PFSK-1 (cell line): ENCODE results near the gene TWIST1.

Experiments used
- FOXP2 ChIP-seq: optimal IDR thresholded peaks from 2 replicates; pipeline ENCODE3; 2011; ENCODE audit warnings: borderline replicate concordance, control low read depth, inconsistent platforms; ENCODE audit not compliant: insufficient read depth; ENCODE audit errors: extremely low read length, extremely low read depth
- POLR2AphosphoS5 ChIP-seq: IDR thresholded peaks from 2 replicates; pipeline ENCODE4 v1.6.1; 2012; ENCODE audit warnings: low read depth, mild to moderate bottlenecking, control low read depth, low read length, moderate library complexity
- SIN3A ChIP-seq: IDR thresholded peaks from 2 replicates; pipeline ENCODE4 v1.6.1; 2012; ENCODE audit warnings: mild to moderate bottlenecking, low read length, moderate library complexity, borderline replicate concordance; ENCODE audit not compliant: insufficient read depth
- TAF1 ChIP-seq: IDR thresholded peaks from 2 replicates; pipeline ENCODE4 v1.6.1; 2012; ENCODE audit warnings: low read length, control low read depth, borderline replicate concordance; ENCODE audit not compliant: insufficient read depth
- TF ChIP-seq, protein P1 (sequence below), 2 experiments: IDR thresholded peaks; 2 replicates each; pipeline versions ENCODE4 v1.6.1 to v1.8.0; 2011 to 2012; ENCODE audit warnings: low read depth in 2 of 2, low read length in 2 of 2, control low read depth in 1 of 2, inconsistent platforms in 1 of 2, mild to moderate bottlenecking in 1 of 2, moderate library complexity in 1 of 2; ENCODE audit not compliant: insufficient read depth in 1 of 2

Gene TWIST1

DNA sequence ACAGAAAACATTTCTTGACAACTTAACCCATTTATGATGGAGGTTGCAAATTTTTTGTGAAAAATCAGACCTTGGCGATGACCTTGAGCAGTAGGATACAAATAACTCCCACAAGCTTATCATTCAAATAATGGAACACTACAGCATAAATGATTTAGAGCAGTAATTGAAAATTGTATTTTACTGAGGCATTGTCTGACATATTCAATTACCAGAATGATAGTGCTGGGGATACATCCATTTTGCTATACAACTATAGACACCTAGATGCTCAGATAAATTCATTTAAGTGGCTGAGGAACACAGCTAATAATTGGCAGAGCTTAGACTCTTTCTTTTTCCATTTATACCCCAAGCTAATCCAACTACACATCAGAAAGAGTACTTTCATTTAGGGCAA is 18.9 kb downstream of the TWIST1 start:
- TF ChIP-seq, protein P1, sequence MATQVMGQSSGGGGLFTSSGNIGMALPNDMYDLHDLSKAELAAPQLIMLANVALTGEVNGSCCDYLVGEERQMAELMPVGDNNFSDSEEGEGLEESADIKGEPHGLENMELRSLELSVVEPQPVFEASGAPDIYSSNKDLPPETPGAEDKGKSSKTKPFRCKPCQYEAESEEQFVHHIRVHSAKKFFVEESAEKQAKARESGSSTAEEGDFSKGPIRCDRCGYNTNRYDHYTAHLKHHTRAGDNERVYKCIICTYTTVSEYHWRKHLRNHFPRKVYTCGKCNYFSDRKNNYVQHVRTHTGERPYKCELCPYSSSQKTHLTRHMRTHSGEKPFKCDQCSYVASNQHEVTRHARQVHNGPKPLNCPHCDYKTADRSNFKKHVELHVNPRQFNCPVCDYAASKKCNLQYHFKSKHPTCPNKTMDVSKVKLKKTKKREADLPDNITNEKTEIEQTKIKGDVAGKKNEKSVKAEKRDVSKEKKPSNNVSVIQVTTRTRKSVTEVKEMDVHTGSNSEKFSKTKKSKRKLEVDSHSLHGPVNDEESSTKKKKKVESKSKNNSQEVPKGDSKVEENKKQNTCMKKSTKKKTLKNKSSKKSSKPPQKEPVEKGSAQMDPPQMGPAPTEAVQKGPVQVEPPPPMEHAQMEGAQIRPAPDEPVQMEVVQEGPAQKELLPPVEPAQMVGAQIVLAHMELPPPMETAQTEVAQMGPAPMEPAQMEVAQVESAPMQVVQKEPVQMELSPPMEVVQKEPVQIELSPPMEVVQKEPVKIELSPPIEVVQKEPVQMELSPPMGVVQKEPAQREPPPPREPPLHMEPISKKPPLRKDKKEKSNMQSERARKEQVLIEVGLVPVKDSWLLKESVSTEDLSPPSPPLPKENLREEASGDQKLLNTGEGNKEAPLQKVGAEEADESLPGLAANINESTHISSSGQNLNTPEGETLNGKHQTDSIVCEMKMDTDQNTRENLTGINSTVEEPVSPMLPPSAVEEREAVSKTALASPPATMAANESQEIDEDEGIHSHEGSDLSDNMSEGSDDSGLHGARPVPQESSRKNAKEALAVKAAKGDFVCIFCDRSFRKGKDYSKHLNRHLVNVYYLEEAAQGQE (IDR thresholded peaks at IDR 0.05; ENCODE audit: insufficient read depth in 1 of 2, low read depth in 2 of 2, low read length in 2 of 2) = no peak
- no peak for TF ChIP-seq FOXP2
- no peak for TF ChIP-seq SIN3A
- no peak for TF ChIP-seq TAF1
- TF ChIP-seq POLR2AphosphoS5 = no peak

GRCh38 chr7:19097165-19098055 is 20.0 kb downstream of the TWIST1 start:
- TF ChIP-seq TAF1 (no peak), FOXP2 (no peak), SIN3A (no peak), POLR2AphosphoS5 (no peak)
- TF ChIP-seq, protein P1 (IDR thresholded peaks at IDR 0.05; ENCODE audit: insufficient read depth in 1 of 2, low read depth in 2 of 2, low read length in 2 of 2) = no peak

DNA sequence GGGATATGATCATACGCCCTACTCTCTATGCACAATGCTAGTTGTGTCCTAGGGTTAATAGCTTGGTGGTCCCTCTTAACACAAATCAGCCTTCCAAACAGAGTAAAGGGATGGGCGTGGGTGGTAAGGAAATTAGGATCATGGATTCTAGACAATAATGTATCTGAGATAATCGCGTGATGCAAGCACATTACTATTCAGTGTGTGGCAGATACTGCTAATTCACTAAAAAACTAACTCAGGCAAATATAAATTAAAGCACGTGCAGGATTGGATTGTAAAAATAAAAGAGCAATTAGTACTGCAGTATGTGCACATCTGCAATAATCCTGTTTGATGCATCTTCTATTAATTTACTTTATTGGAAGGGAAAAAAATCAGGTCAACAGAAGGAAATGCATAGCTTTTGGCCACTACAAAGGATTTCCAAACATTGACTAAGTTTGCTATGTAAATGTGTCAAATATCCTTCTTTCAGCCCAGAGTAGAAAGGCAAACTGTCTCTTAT is 22.0 kb downstream of the TWIST1 start:
- TF ChIP-seq TAF1 = no peak
- no peak for TF ChIP-seq POLR2AphosphoS5
- TF ChIP-seq, protein P1 (IDR thresholded peaks at IDR 0.05; ENCODE audit: insufficient read depth in 1 of 2, low read depth in 2 of 2, low read length in 2 of 2) = no peak
- no peak for TF ChIP-seq SIN3A
- no peak for TF ChIP-seq FOXP2

DNA sequence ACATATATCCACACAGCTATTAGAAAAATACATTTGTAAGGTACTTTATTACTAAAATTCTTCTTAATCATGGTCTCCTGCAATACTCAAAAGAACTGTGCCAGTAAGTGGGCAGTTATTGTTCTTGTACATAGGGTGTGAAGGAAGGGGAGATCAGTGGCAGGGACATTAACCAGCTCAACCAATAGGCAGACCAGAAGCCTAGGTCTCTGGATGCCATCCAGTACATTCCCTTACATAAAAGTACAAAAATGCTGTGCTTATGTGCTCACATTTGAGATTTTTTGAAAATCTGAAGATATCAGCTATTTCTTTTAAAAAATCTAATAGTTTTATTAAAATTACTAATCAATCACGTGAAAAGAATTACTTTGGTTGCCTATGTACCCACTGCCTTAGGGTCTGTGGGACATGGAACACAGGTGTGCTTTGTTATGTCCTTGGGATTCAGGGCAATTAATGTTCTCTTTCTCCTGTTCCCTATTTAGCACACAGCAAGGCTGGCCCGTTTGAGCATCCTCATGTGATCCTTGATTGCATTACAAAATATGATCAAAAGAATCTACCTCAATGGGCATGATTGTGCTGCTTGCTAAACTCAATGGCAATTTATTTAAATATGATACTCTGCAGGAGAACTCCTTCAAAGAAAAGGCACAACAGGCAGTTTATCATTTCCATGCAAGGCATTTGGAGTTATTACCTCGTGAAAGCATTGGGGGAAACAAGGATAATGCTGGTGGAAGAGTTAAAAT is 22.7 kb downstream of the TWIST1 start:
- no peak for TF ChIP-seq SIN3A
- no peak for TF ChIP-seq TAF1
- TF ChIP-seq POLR2AphosphoS5 = no peak
- no peak for TF ChIP-seq FOXP2
- TF ChIP-seq, protein P1 (IDR thresholded peaks at IDR 0.05; ENCODE audit: insufficient read depth in 1 of 2, low read depth in 2 of 2, low read length in 2 of 2) = no peak
